HG02852 (cell line): ENCODE data around the gene HECA.
A peak's percentile ranks its signal among the peaks of the same experiment; 100 is the strongest.
"Not testable (repeated sequence)": the region's sequence is repeated elsewhere in the genome, so short reads cannot be mapped to it uniquely, and the experiment has no call there.

Experiments used
- ATAC-seq: cut with Tn5 transposase; IDR thresholded peaks from one replicate; pipeline ENCODE4 v1.9.1; 2021; ENCODE audit warnings: mild to moderate bottlenecking, moderate library complexity; ENCODE audit not compliant: unreplicated experiment

HECA gene

GRCh38 chr6:139201378-139201777, 66.5 kb downstream of the HECA start:
- no peak for ATAC-seq

- ATAC-seq, result no peak
Observed at GRCh38 chr6:139204978-139205377, 70.1 kb downstream of the HECA start.

- ATAC-seq, result no peak
Observed at GRCh38 chr6:139205843-139206242, 71.0 kb downstream of the HECA start.

- not testable (repeated sequence) for ATAC-seq
Observed at GRCh38 chr6:139210766-139211165, 75.9 kb downstream of the HECA start.

- ATAC-seq, result not testable (repeated sequence)
Observed at GRCh38 chr6:139212460-139212859, 77.6 kb downstream of the HECA start.

GRCh38 chr6:139219271-139219729, 84.4 kb downstream of the HECA start:
- peak; percentile 100 for ATAC-seq

GRCh38 chr6:139219746-139220145, 84.9 kb downstream of the HECA start:
- ATAC-seq, result no peak

GRCh38 chr6:139228387-139228786, 93.5 kb downstream of the HECA start:
- not testable (repeated sequence) for ATAC-seq
